ENCODE results near the gene SMPD1. TPM values are rescaled to one million over a fixed set of nuclear protein-coding genes. Genes with fewer than 3 reads are reported as not detected.

SMPD1 gene
- total RNA-seq, 2 donors from 2014 or later = 9.4 to 28.7 TPM

GRCh38 chr11:6413791-6414201 is 23.5 kb downstream of the SMPD1 start:
- Histone ChIP-seq H3K9me3 (ENCODE audit: control insufficient read depth, low read length) (no peaks in the 10 kb centered on the region), H3K36me3 (ENCODE audit: control insufficient read depth, insufficient read depth, low read length) (peaks cover 3% of the 10 kb centered on the region), H3K27ac (ENCODE audit: low read depth, low read length) (no peak overlapping the region), H3K9ac (ENCODE audit: extremely low read depth, low read length, poor library complexity, severe bottlenecking) (no peak overlapping the region), H3K4me1 (ENCODE audit: control insufficient read depth, insufficient read depth, low read length) (no peaks in the 10 kb centered on the region), H3K27me3 (ENCODE audit: control insufficient read depth, insufficient read depth, low read length, poor library complexity, severe bottlenecking) (no peaks in the 10 kb centered on the region), H3K4me3 (ENCODE audit: low read length) (no peak overlapping the region)
- Mint-ChIP-seq H3K9me3 (no peaks in the 10 kb centered on the region), H3K27me3 (ENCODE audit: insufficient read depth) (no peaks in the 10 kb centered on the region), H3K27ac (no peak overlapping the region), H3K36me3 (ENCODE audit: low read depth) (no peaks in the 10 kb centered on the region), H3K4me3 (no peak overlapping the region), H3K4me1 (peaks cover 5% of the 10 kb centered on the region)
- no peak for DNase-seq
- WGBS, 2 experiments (ENCODE audit: insufficient coverage in 1 of 2, insufficient read length in 1 of 2) = 91 to 96% methylated on average over 9 to 12 of the region's 12 CpGs
- no peak for TF ChIP-seq CTCF (conservative IDR thresholded peaks at IDR 0.05)

GRCh38 chr11:6414874-6415328 is 24.6 kb downstream of the SMPD1 start:
- H3K4me3 Mint-ChIP-seq = no peak overlapping the region
- no peak for TF ChIP-seq CTCF (conservative IDR thresholded peaks at IDR 0.05)
- H3K36me3 Mint-ChIP-seq (ENCODE audit: low read depth) = no peaks in the 10 kb centered on the region
- peaks cover 4% of the 10 kb centered on the region for H3K27me3 Mint-ChIP-seq (ENCODE audit: insufficient read depth)
- H3K27me3 ChIP-seq (ENCODE audit: control insufficient read depth, insufficient read depth, low read length, poor library complexity, severe bottlenecking) = peaks cover 5% of the 10 kb centered on the region
- no peaks in the 10 kb centered on the region for H3K9me3 ChIP-seq (ENCODE audit: control insufficient read depth, low read length)
- H3K27ac ChIP-seq (ENCODE audit: low read depth, low read length) = no peak overlapping the region
- H3K9me3 Mint-ChIP-seq = no peaks in the 10 kb centered on the region
- no peak for DNase-seq
- peaks cover 5% of the 10 kb centered on the region for H3K4me1 Mint-ChIP-seq
- H3K27ac Mint-ChIP-seq = no peak overlapping the region
- H3K4me3 ChIP-seq (ENCODE audit: low read length) = no peak overlapping the region
- no peak overlapping the region for H3K9ac ChIP-seq (ENCODE audit: extremely low read depth, low read length, poor library complexity, severe bottlenecking)
- no peaks in the 10 kb centered on the region for H3K4me1 ChIP-seq (ENCODE audit: control insufficient read depth, insufficient read depth, low read length)
- WGBS, 2 experiments (ENCODE audit: insufficient coverage in 1 of 2, insufficient read length in 1 of 2) = 92 to 94% methylated on average over 2 to 3 of the region's 3 CpGs
- H3K36me3 ChIP-seq (ENCODE audit: control insufficient read depth, insufficient read depth, low read length) = no peaks in the 10 kb centered on the region

- Mint-ChIP-seq H3K4me3 (no peak overlapping the region), H3K36me3 (ENCODE audit: low read depth) (no peaks in the 10 kb centered on the region), H3K27me3 (ENCODE audit: insufficient read depth) (peaks cover 12% of the 10 kb centered on the region), H3K4me1 (peaks cover 5% of the 10 kb centered on the region), H3K27ac (no peak overlapping the region), H3K9me3 (no peaks in the 10 kb centered on the region)
- peaks cover 14% of the 10 kb centered on the region for H3K27me3 ChIP-seq (ENCODE audit: control insufficient read depth, insufficient read depth, low read length, poor library complexity, severe bottlenecking)
- H3K9me3 ChIP-seq (ENCODE audit: control insufficient read depth, low read length) = no peaks in the 10 kb centered on the region
- 89 to 93% methylated on average over 5 to 6 of the region's 6 CpGs for WGBS, 2 experiments (ENCODE audit: insufficient coverage in 1 of 2, insufficient read length in 1 of 2)
- H3K9ac ChIP-seq (ENCODE audit: extremely low read depth, low read length, poor library complexity, severe bottlenecking) = no peak overlapping the region
- no peak for TF ChIP-seq CTCF (conservative IDR thresholded peaks at IDR 0.05)
- H3K4me1 ChIP-seq (ENCODE audit: control insufficient read depth, insufficient read depth, low read length) = no peaks in the 10 kb centered on the region
- H3K36me3 ChIP-seq (ENCODE audit: control insufficient read depth, insufficient read depth, low read length) = no peaks in the 10 kb centered on the region
- H3K27ac ChIP-seq (ENCODE audit: low read depth, low read length) = no peak overlapping the region
- no peak overlapping the region for H3K4me3 ChIP-seq (ENCODE audit: low read length)
- no peak for DNase-seq
These were observed 25.5 kb downstream of the SMPD1 start for GRCh38 chr11:6415797-6416196.

All from endodermal cell (in vitro differentiated cells).